CD4-positive, alpha-beta T cell treated with Interleukin-10 for 1 hour (primary cell): ENCODE data around the gene MYCL.

Source experiments
- DNase-seq: peaks from one replicate; pipeline ENCODE4 v3.0.0-alpha.2; 2020

MYCL gene

GRCh38 chr1:39901714-39902459 is at the start of gene MYCL:
Gene MYCL (minus strand): TSS chr1:39901917. CDS start chr1:39901434, 483 bp downstream.
- peak; percentile 76 for DNase-seq

- no peak for DNase-seq
Observed at GRCh38 chr1:39949891-39950290, 48.2 kb upstream of the MYCL start.

GRCh38 chr1:39947260-39947659 is 45.5 kb upstream of the MYCL start:
- no peak for DNase-seq

GRCh38 chr1:39946216-39946615 is 44.5 kb upstream of the MYCL start:
- no peak for DNase-seq

GRCh38 chr1:39944410-39945112 is 42.8 kb upstream of the MYCL start:
- DNase-seq = no peak

- DNase-seq = no peak
Observed at GRCh38 chr1:39943471-39944290, 42.0 kb upstream of the MYCL start.

GRCh38 chr1:39940980-39941871 is 39.5 kb upstream of the MYCL start:
- DNase-seq = no peak

GRCh38 chr1:39940253-39940652 is 38.5 kb upstream of the MYCL start:
- no peak for DNase-seq

GRCh38 chr1:39938856-39939255 is 37.1 kb upstream of the MYCL start:
- DNase-seq = no peak

- no peak for DNase-seq
Observed at GRCh38 chr1:39936724-39937491, 35.2 kb upstream of the MYCL start.

GRCh38 chr1:39933956-39934941 is 32.5 kb upstream of the MYCL start:
- DNase-seq = no peak

- DNase-seq = no peak
Observed at GRCh38 chr1:39928809-39929587, 27.3 kb upstream of the MYCL start.

- DNase-seq = no peak
Observed at GRCh38 chr1:39927538-39927937, 25.8 kb upstream of the MYCL start.

GRCh38 chr1:39926820-39927219 is 25.1 kb upstream of the MYCL start:
- DNase-seq = no peak

- no peak for DNase-seq
Observed at GRCh38 chr1:39926343-39926793, 24.7 kb upstream of the MYCL start.

- DNase-seq = no peak
Observed at GRCh38 chr1:39925721-39926342, 24.1 kb upstream of the MYCL start.

GRCh38 chr1:39922251-39922688 is 20.6 kb upstream of the MYCL start:
- no peak for DNase-seq

- peak; percentile 77 for DNase-seq
Observed at GRCh38 chr1:39919545-39919944, 17.8 kb upstream of the MYCL start.

- DNase-seq = no peak
Observed at GRCh38 chr1:39917825-39918224, 16.1 kb upstream of the MYCL start.
